Right atrium auricular region (tissue), 2 donors: ENCODE results near the gene PHF11. TPM values are rescaled to one million over a fixed set of nuclear protein-coding genes. Genes with fewer than 3 reads are reported as not detected.

Experiments used
- DNase-seq: peaks from one replicate; pipeline ENCODE4 v3.0.0-alpha.2; 2019; ENCODE audit warnings: low spot score
- H3K27ac ChIP-seq, 2 donors: fragments of 200-600 bp; sonication (generic); 1 replicate in 1 of 2; 2 replicates in 1 of 2; pipeline ENCODE4 v1.5.1; 2016 to 2019
- H3K27me3 ChIP-seq, 2 donors: fragments of 200-600 bp; sonication (generic); one replicate each; pipeline versions ENCODE4 v1.5.1 to v1.6.0; 2017 to 2019
- H3K36me3 ChIP-seq: fragments of 200-600 bp; sonication (generic); one replicate; pipeline ENCODE4 v1.5.1; 2016
- H3K4me1 ChIP-seq, 2 donors: fragments of 200-600 bp; sonication (generic); one replicate each; pipeline versions ENCODE4 v1.5.1 to v1.6.0; 2017 to 2019
- H3K4me3 ChIP-seq, 2 donors: fragments of 200-600 bp; sonication (generic); 1 replicate in 1 of 2; 2 replicates in 1 of 2; pipeline ENCODE4 v1.5.1; 2017 to 2019; ENCODE audit warnings: mild to moderate bottlenecking in 1 of 2, moderate library complexity in 1 of 2
- H3K9me3 ChIP-seq, 2 donors: fragments of 200-600 bp; sonication (generic); one replicate each; pipeline ENCODE4 v1.5.1; 2019
- CTCF ChIP-seq, 2 donors: fragments of 200-600 bp; sonication (generic); IDR thresholded peaks; one replicate each; pipeline ENCODE4 v1.5.1; 2019; ENCODE audit warnings: antibody characterized with exemption in 2 of 2
- total RNA-seq, 2 donors: library from RNA; depleted of rRNA; stranded (reverse); fragments of >200 nt; gene quantifications; one replicate each; pipeline ENCODE4 v1.1.0, GENCODE V29; 2016

PHF11 gene
- total RNA-seq, 2 donors from 2014 or later = 14.8 to 22.3 TPM

- Histone ChIP-seq H3K9me3 (no peaks in the 10 kb centered on the region), H3K27ac (no peak overlapping the region), H3K4me1 (no peaks in the 10 kb centered on the region), H3K36me3 (peaks cover 6% of the 10 kb centered on the region), H3K27me3 (no peaks in the 10 kb centered on the region), H3K4me3 (no peak overlapping the region)
- no peak for TF ChIP-seq CTCF (IDR thresholded peaks at IDR 0.05)
- no peak for DNase-seq
These were observed 71.7 kb downstream of the PHF11 start for GRCh38 chr13:49567491-49567890.

GRCh38 chr13:49569993-49570689 lies 74.4 kb downstream of the PHF11 start:
- no peak for TF ChIP-seq CTCF (IDR thresholded peaks at IDR 0.05)
- Histone ChIP-seq H3K9me3 (no peaks in the 10 kb centered on the region), H3K27me3 (no peaks in the 10 kb centered on the region), H3K27ac (no peak overlapping the region), H3K36me3 (peaks cover 6% of the 10 kb centered on the region), H3K4me3 (no peak overlapping the region), H3K4me1 (no peaks in the 10 kb centered on the region)
- DNase-seq = no peak

GRCh38 chr13:49571299-49572240 lies 75.8 kb downstream of the PHF11 start:
- DNase-seq = no peak
- Histone ChIP-seq H3K4me3 (no peak overlapping the region), H3K27ac (no peak overlapping the region), H3K36me3 (peaks cover 3% of the 10 kb centered on the region), H3K9me3 (no peaks in the 10 kb centered on the region), H3K4me1 (peaks cover 0 to 4% of the 10 kb centered on the region in 2 donors), H3K27me3 (no peaks in the 10 kb centered on the region)
- TF ChIP-seq CTCF (IDR thresholded peaks at IDR 0.05) = no peak

Other genes starting within 250 kb of the PHF11 start
- gene CDADC1, start 248.0 kb upstream of the PHF11 start, total RNA-seq = 1 to 10 TPM; 3.5 to 4.6 TPM
- gene CAB39L, start 51.9 kb upstream of the PHF11 start, total RNA-seq = 10 to 100 TPM; 24.3 to 27.1 TPM
- gene SETDB2, start 51.7 kb upstream of the PHF11 start, total RNA-seq = 10 to 100 TPM in 1 of 2 donors, 1 to 10 TPM in 1; 7.3 to 12.4 TPM
- 10 to 100 TPM in 1 of 2 donors, 1 to 10 TPM in 1; 8.9 to 19.6 TPM for gene RCBTB1, start 89.6 kb downstream of the PHF11 start, total RNA-seq
- gene ARL11, start 132.6 kb downstream of the PHF11 start, total RNA-seq = under 1 TPM; 0.19 to 0.63 TPM
- 10 to 100 TPM; 17.6 to 22.6 TPM for gene EBPL, start 195.5 kb downstream of the PHF11 start, total RNA-seq